HEK293 (cell line): ENCODE data around the gene WDHD1.

Source experiments
- CTCF ChIP-seq: fragments of 450-650 bp; formaldehyde crosslinking; IDR thresholded peaks from 2 replicates; pipeline ENCODE4 v1.5.1; 2016; ENCODE audit warnings: missing biosample characterization, missing genetic modification characterization
- TF ChIP-seq, protein P1 (sequence below): fragments of 450-650 bp; formaldehyde crosslinking; IDR thresholded peaks from 2 replicates; pipeline ENCODE4 v1.5.1; 2016; ENCODE audit warnings: missing biosample characterization, missing genetic modification characterization

GRCh38 chr14:54928216-54928615, 98.7 kb downstream of the WDHD1 start:
- TF ChIP-seq CTCF: no peak
- TF ChIP-seq, protein P1, sequence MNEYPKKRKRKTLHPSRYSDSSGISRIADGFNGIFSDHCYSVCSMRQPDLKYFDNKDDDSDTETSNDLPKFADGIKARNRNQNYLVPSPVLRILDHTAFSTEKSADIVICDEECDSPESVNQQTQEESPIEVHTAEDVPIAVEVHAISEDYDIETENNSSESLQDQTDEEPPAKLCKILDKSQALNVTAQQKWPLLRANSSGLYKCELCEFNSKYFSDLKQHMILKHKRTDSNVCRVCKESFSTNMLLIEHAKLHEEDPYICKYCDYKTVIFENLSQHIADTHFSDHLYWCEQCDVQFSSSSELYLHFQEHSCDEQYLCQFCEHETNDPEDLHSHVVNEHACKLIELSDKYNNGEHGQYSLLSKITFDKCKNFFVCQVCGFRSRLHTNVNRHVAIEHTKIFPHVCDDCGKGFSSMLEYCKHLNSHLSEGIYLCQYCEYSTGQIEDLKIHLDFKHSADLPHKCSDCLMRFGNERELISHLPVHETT: no peak
